Hippocampal formation (tissue), 2 donors: ENCODE measurements around the gene MAPK8.
A peak's percentile ranks its signal among the peaks of the same experiment; 100 is the strongest.

Source experiments
- DNase-seq, 2 donors: peaks; one replicate each; lab custom pipeline; 2025; lab: John Stamatoyannopoulos, UW

MAPK8 gene

DNA sequence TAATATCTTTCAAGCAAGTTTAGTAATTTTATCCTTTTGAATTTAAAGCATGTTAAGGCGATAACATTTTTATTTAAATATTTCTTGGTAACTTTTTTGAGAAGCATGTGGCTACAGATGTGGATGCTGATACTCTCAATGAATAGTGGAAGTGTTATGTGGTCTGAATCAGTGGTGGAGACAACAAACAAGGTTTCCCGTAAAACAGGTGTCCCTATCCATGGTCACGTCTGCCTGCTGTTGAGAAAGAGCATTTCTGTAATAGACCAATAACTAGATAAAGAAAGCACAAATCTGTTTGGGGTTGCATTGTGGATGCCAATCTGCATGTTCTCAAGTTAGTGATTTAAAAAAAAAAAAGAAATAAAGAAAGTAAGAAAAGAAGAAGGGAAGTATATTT lies 13.9 kb upstream of the MAPK8 start:
- DNase-seq, result no peak

GRCh38 chr10:48294431-48294830 lies 12.0 kb upstream of the MAPK8 start:
- DNase-seq, result no peak

DNA sequence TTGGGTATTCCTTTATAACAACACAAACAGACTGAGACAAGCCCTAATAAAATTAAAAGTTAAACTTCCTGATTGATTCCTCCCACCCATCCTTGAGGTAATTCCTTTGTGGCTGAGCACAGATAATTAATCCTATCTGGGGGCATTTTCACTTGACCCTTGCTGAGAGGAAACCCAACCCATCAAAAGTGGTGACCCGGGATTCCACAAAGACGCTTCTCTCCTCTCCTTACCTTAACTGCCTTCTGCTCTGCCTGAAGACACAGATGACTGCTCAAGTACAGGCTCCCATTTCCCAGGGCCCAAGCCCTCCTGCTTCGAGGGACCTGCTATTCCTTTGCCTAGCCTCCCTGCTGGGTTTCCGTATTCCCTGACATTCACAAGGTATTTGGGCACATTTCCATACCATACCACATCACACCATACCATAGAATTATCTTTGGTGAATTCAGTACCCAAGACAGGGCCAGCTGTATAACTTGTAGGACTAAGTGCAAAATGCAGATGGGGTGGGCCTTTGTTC lies 9.8 kb upstream of the MAPK8 start:
- no peak for DNase-seq

GRCh38 chr10:48299066-48299465 lies 7.4 kb upstream of the MAPK8 start:
- DNase-seq, result no peak

- no peak for DNase-seq
These were observed 6.8 kb upstream of the MAPK8 start for GRCh38 chr10:48299692-48300091.

- DNase-seq, result no peak
These were observed 5.9 kb upstream of the MAPK8 start for GRCh38 chr10:48300556-48300955.

DNA sequence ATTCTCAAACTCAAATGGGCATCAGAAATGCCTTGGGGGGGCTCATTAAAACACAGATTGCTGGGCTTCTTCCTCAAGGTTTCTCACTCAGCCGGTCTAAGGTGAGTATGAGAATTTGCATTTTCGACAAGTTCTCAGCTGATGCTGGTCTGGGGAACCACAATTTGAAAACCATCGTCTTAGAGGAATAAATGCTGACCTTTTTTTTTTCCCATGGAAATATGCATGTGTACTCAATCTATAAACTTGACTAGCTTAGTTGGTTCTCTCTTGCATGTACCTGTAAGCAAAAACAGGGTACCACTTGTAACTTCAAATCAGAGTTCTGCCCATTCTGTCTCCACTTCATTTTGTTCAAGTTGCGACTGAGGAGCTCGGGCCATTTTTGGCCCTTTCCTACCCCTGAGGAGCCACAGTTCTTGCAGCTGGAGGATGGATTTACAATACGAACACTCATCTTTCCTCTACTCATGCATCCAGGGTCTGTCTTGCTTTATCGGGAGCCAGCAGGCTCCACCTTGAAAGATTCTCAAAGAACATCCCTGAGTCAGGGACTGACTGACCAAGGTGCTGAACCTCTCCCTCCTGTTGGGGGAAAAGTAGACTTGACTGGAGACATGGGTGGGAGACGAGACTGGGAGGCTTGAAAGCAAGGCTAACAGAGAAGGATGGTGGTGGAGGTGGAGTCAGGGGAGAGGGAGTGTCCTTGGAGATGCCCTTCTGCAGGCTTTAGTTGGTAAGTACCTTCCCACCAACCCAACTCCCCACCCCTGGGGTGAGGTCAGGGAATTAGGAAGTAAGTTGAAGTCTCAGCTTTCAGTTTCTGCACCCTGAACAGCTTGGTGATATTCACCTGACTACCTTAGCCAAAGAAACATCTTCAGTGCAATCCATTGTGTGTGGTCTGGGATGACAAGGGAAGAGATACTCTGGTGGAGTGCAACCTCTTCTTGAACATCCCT lies 3.7 kb upstream of the MAPK8 start:
- DNase-seq, result no peak

DNA sequence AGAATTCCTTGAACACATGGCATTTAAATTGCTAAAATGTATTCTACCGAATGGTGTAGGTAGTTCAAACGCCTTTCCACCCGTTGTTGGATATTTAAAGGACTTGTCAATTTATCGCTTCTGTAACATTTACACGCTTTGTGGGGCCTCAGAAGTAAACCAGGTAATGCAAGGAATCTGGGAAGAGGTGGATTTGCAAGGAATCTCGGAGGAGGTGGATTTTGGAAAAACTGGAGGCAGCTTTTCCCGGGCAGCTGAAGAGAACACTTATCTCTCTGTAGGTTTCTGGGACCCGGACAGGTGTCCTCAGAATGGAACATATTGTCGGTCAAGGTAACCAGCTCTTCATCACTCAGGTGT lies 592 bp upstream of the MAPK8 start:
- no peak for DNase-seq

- peak in 1 of 2 donors; percentile 74 for DNase-seq
These were observed 613 bp downstream of the MAPK8 start for GRCh38 chr10:48306870-48307710.

GRCh38 chr10:48307711-48308018 lies 1.2 kb downstream of the MAPK8 start:
- DNase-seq, result no peak

DNA sequence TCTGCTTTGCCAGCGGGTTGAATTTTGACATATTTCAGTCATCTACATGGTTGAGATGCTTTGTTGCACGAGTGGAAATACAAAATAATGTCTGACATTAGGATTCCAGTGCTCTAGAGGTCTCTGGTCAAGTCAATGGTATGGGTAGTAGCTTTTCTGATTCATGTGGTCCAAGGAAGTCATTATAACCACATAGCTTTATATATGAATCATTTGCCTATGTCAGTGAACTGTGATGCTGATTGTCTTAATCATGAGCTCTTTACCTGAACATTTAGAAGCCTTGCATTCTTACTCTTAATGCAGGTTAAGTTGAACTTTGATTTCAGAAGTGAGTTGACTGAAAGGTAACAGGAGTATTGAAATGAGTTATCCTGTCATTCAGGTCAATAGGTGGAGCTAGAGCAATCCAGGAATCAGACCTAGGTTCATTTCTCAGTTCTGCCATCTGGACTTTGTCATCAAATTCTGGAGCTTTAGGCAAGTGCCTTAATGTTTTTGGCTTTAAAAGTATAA lies 3.3 kb downstream of the MAPK8 start:
- DNase-seq, result no peak

DNA sequence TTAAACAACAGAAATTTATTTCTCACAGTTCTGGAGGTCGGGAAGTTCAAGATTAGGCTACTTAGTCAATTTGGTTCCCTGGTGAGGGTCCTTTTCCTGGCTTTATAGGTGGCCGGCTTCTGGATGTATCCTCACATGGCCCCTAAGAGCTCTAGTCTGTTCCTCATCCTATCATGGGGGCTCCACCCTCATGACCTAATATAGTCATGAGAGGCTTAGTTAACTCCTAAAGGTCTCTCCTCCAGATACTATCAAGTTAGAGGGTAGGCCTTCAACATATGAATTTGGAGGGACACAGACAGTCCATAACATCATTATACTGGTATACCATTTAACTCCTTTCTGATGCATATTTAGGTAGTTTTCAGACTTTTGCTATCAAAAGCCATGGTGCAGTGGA lies 7.6 kb downstream of the MAPK8 start:
- no peak for DNase-seq

- no peak for DNase-seq
These were observed 9.8 kb downstream of the MAPK8 start for GRCh38 chr10:48316236-48316635.

- DNase-seq, result no peak
These were observed 11.0 kb downstream of the MAPK8 start for GRCh38 chr10:48317321-48317990.

- no peak for DNase-seq
These were observed 15.5 kb downstream of the MAPK8 start for GRCh38 chr10:48322017-48322416.

DNA sequence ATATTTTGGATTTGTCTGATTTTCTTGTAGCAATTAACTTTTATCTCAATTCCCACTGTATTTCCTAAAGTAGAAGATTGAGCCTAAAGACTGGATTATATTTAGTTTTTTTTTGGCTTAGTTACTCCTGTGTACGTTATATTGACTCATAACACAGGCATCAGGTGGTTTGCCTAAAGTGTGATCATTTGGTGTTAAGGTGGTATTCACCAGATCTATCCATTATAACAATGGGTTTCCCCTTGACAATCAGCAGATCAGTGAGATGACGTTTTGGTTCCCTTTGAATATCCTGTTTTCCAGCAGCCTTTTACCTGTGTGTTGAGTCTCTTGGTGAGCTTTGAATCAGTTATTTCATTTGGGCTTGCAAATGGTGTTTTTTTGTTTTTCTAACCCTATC lies 18.1 kb downstream of the MAPK8 start:
- DNase-seq, result no peak

- no peak for DNase-seq
These were observed 23.8 kb downstream of the MAPK8 start for GRCh38 chr10:48330269-48330668.

- no peak for DNase-seq
These were observed 25.0 kb downstream of the MAPK8 start for GRCh38 chr10:48331436-48331835.

GRCh38 chr10:48332166-48332870 lies 25.8 kb downstream of the MAPK8 start:
- no peak for DNase-seq

DNA sequence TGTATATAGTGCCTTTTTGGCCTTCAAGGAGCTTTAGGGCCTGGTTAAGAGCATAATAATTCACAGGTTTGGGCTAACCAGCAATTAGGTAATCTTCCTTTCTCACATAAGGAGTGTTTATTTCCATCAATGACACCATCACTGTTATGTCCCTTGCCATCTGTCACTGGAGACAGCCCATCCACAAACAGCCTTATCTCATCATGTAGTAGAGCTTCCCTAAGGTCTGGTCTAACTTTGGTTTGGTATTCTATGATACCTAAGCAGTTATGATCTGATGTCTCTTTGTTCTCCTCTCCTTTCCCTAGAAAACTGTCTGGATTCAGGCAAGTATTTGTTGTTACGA lies 26.4 kb downstream of the MAPK8 start:
- DNase-seq, result no peak

DNA sequence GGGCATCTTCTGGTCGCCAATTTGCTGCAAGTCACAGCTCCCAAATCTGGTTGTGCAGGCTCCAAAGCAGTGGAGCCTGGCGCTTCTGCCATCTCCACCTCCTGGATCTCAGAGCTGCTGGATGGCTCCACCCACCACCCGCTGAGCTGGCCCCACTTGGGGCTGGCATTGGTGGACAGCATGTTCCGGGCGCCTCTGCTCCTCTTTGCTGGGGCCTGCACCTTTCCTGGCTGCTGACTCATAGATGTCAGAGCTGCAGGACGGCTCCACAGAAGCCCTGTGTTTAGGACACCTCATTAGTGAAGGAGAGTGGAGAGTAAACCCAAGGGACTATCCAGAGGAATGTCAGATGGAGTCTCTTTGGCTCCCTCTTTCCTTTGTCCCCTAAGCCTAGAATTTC lies 27.4 kb downstream of the MAPK8 start:
- no peak for DNase-seq

DNA sequence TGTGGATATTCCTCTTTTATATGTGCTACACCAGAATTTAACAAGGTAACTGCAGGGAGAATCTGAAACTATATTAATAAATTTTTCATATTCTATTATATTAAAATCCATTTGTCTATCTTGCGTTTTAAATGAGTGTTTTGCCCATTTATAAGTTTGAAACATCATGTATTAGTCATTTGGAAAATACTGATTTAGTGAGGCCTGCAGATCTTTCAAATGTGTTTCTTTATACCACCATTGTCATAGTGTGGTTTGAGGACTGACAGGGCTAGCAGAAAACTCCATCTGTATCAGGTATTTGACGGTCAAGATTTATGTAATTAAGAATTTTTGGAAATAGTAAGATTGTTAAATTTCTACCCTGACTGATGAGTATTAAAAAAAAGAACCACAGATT lies 29.3 kb downstream of the MAPK8 start:
- no peak for DNase-seq
